Cardiac septum (tissue), 1 donor: ENCODE data around the gene CASR. TPM values are rescaled to one million over a fixed set of nuclear protein-coding genes. Genes with fewer than 3 reads are reported as not detected.
"Not testable (repeated sequence)": the region's sequence is repeated elsewhere in the genome, so short reads cannot be mapped to it uniquely, and the experiment has no call there.

Source experiments
- DNase-seq: peaks from one replicate; pipeline ENCODE4 v3.0.0-alpha.2; 2020; ENCODE audit warnings: low spot score
- intact Hi-C: fragments of 100-400 bp; cut with DNase I; formaldehyde crosslinking; loops from one replicate; pipeline ENCODE4 v1.14.0; 2022
- long read RNA-seq: library from polyadenylated mRNA; unstranded; transcript quantifications from one replicate; pipeline ENCODE4 v2.0.0, GENCODE V29; 2021
- total RNA-seq: library from RNA; stranded (reverse); fragmentation: NEBNext Ultra II Directional; extraction: Animal tissue kit (Norgen Biotek cat#: 25700); gene quantifications from one replicate; pipeline ENCODE4 v1.2.1, GENCODE V29; 2021
- donor health status: DM: no; HTN: no; CAD: no.

CASR gene
- total RNA-seq, result not detected
- long read RNA-seq, result 0 reads

GRCh38 chr3:122183521-122183892 lies at the start of gene CASR:
CASR (plus strand) TSS chr3:122183668; CDS start chr3:122254190, 70,522 bp downstream.
- intact Hi-C loops, result no loop called here
- no peak for DNase-seq

GRCh38 chr3:122146466-122146865 lies 37.0 kb upstream of the CASR start:
- no peak for DNase-seq
- intact Hi-C loops, result no loop called here

- no peak for DNase-seq
- intact Hi-C loops, result no loop called here
These were observed 34.4 kb upstream of the CASR start for GRCh38 chr3:122148941-122149627.

GRCh38 chr3:122151480-122151879 lies 32.0 kb upstream of the CASR start:
- no peak for DNase-seq
- intact Hi-C loops, result no loop called here

- not testable (repeated sequence) for DNase-seq
These were observed 18.5 kb upstream of the CASR start for GRCh38 chr3:122164983-122165382.

GRCh38 chr3:122167630-122168029 lies 15.8 kb upstream of the CASR start:
- no peak for DNase-seq
- intact Hi-C loops, result no loop called here

More at GRCh38 chr3:122164983-122165382, 18.5 kb upstream of the CASR start:
- intact Hi-C loops, result not testable (repeated sequence)

- intact Hi-C loops, result no loop called here
- no peak for DNase-seq
These were observed 15.4 kb upstream of the CASR start for GRCh38 chr3:122168044-122168443.

GRCh38 chr3:122169911-122170310 lies 13.6 kb upstream of the CASR start:
- intact Hi-C loops, result no loop called here

GRCh38 chr3:122171361-122171760 lies 12.1 kb upstream of the CASR start:
- intact Hi-C loops, DNase-seq: not testable (repeated sequence)

More at GRCh38 chr3:122169911-122170310, 13.6 kb upstream of the CASR start:
- DNase-seq, result no peak

- intact Hi-C loops, result no loop called here
- no peak for DNase-seq
These were observed 4.8 kb upstream of the CASR start for GRCh38 chr3:122178711-122179110.

- intact Hi-C loops, result no loop called here
- DNase-seq, result no peak
These were observed 574 bp downstream of the CASR start for GRCh38 chr3:122183893-122184590.

GRCh38 chr3:122184591-122184929 lies 1.1 kb downstream of the CASR start:
- DNase-seq, result no peak
- intact Hi-C loops, result no loop called here

GRCh38 chr3:122186372-122186771 lies 2.9 kb downstream of the CASR start:
- intact Hi-C loops, result no loop called here
- no peak for DNase-seq

- no peak for DNase-seq
- intact Hi-C loops, result no loop called here
These were observed 5.3 kb downstream of the CASR start for GRCh38 chr3:122188737-122189136.

- DNase-seq, result no peak
- intact Hi-C loops, result no loop called here
These were observed 5.9 kb downstream of the CASR start for GRCh38 chr3:122189357-122189756.

- intact Hi-C loops, result no loop called here
These were observed 7.1 kb downstream of the CASR start for GRCh38 chr3:122190525-122190924.

GRCh38 chr3:122198966-122199365 lies 15.5 kb downstream of the CASR start:
- DNase-seq, result no peak
- intact Hi-C loops, result no loop called here

More at GRCh38 chr3:122190525-122190924, 7.1 kb downstream of the CASR start:
- DNase-seq, result no peak

- intact Hi-C loops, result no loop called here
- no peak for DNase-seq
These were observed 16.1 kb downstream of the CASR start for GRCh38 chr3:122199552-122199951.

- no peak for DNase-seq
- intact Hi-C loops, result no loop called here
These were observed 17.2 kb downstream of the CASR start for GRCh38 chr3:122200661-122201060.

GRCh38 chr3:122201476-122201875 lies 18.0 kb downstream of the CASR start:
- intact Hi-C loops, DNase-seq: not testable (repeated sequence)

GRCh38 chr3:122208579-122208978 lies 25.1 kb downstream of the CASR start:
- intact Hi-C loops, result no loop called here

More at GRCh38 chr3:122208579-122208978, 25.1 kb downstream of the CASR start:
- DNase-seq, result no peak
